SK-N-SH treated with all-trans-retinoic acid at 6 μM for 48 hours (cell line): ENCODE measurements around the gene KATNAL1.

Experiments
- ARNTL ChIP-seq: fragments of 450-650 bp; formaldehyde crosslinking; IDR thresholded peaks from 2 replicates; pipeline ENCODE4 v1.5.0; 2020; ENCODE audit warnings: low read depth, mild to moderate bottlenecking, moderate library complexity, borderline replicate concordance
- CSRNP3 ChIP-seq: fragments of 250-450 bp; sonication (Bioruptor Pico); IDR thresholded peaks from 2 replicates; pipeline ENCODE4 v1.5.1; 2021; ENCODE audit warnings: mild to moderate bottlenecking, moderate library complexity
- PATZ1 ChIP-seq: fragments of 250-450 bp; sonication (Bioruptor Pico); IDR thresholded peaks from 2 replicates; pipeline ENCODE4 v1.8.0; 2020; ENCODE audit warnings: mild to moderate bottlenecking, moderate library complexity, borderline replicate concordance
- POU6F1 ChIP-seq: fragments of 250-450 bp; sonication (Bioruptor Pico); IDR thresholded peaks from 2 replicates; pipeline ENCODE4 v1.8.0; 2021; ENCODE audit warnings: low read depth, mild to moderate bottlenecking, moderate library complexity, borderline replicate concordance
- ZNF565 ChIP-seq: fragments of 450-650 bp; formaldehyde crosslinking; conservative IDR thresholded peaks from 2 replicates; pipeline ENCODE4 v1.5.0; 2020; ENCODE audit warnings: low read depth, mild to moderate bottlenecking, moderate library complexity

- no peak for TF ChIP-seq PATZ1 (CRISPR knock-in tag)
- no peak for TF ChIP-seq ZNF565 (CRISPR knock-in tag)
- TF ChIP-seq ARNTL (CRISPR knock-in tag) = no peak
- TF ChIP-seq POU6F1 (CRISPR knock-in tag) = no peak
- TF ChIP-seq CSRNP3 (CRISPR knock-in tag) = no peak
Measured at GRCh38 chr13:30306762-30307193, 573 bp downstream of the KATNAL1 start.
